Measurements from ENCODE around the gene FREM2.

DNA sequence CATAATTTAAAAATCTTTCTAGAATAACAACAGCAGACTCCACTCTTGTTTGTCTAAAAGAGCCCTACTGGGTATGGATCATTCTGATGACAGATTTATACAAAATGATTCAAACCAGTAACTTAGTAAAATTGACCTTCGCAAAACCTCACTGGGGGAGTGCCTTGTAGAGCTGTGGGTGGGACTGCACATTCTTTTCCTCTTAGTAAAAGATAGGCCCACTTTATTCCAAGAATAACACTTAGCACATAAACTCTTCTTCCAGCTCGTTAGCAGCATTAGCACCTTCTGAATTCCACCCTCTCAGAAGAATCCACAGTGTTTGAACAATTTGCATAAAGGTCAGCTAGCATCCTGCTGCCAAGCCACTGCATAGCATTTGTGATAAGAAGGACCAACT lies 196.9 kb downstream of the FREM2 start:
- TF ChIP-seq, protein P1, sequence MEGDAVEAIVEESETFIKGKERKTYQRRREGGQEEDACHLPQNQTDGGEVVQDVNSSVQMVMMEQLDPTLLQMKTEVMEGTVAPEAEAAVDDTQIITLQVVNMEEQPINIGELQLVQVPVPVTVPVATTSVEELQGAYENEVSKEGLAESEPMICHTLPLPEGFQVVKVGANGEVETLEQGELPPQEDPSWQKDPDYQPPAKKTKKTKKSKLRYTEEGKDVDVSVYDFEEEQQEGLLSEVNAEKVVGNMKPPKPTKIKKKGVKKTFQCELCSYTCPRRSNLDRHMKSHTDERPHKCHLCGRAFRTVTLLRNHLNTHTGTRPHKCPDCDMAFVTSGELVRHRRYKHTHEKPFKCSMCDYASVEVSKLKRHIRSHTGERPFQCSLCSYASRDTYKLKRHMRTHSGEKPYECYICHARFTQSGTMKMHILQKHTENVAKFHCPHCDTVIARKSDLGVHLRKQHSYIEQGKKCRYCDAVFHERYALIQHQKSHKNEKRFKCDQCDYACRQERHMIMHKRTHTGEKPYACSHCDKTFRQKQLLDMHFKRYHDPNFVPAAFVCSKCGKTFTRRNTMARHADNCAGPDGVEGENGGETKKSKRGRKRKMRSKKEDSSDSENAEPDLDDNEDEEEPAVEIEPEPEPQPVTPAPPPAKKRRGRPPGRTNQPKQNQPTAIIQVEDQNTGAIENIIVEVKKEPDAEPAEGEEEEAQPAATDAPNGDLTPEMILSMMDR (conservative IDR thresholded peaks at IDR 0.05; ENCODE audit: low read depth, low read length), result no peak
- TF ChIP-seq EZH2 (IDR thresholded peaks at IDR 0.05; ENCODE audit: borderline replicate concordance, low read depth, low read length, poor library complexity, severe bottlenecking), result no peak
